ENCODE data around the gene CEMIP. TPM values are rescaled to one million over a fixed set of nuclear protein-coding genes. Genes with fewer than 3 reads are reported as not detected.

The CEMIP gene
- total and polyA plus RNA-seq, 2 of the 4 experiments (the other 2 are of a cell fraction), result 63.8 to 78.0 TPM

DNA sequence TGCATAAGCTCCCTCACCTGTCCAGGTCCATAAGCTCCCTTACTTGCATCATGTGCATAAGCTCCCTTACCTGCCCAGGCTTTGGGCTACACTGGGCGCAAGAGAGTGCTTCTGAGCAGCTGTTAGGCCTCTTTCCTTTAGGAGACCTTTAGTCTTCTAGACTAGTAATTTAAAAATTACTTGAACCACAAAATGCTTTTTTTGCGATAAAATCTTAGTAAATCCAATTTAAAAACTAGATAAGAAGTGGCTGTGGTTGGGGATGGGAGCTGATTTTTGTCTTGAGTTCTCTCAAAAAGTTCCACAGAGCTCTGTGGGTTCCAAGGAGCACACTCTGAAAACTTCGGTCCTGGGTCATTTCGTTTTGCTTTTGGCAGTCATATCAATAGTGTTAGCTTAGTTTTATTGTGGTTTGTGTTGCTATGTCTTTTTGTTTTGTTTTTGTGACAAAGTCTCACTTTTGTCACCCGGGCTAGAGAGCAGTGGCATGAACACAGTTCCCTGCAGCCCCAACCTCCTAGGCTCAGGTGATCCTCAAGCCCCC is 6.7 kb downstream of the CEMIP start:
- DNase-seq, result no peak
- H3K36me3 ChIP-seq (ENCODE audit: control insufficient read depth, insufficient read depth, low read length), result peaks cover 62% of the 10 kb centered on the region
- peaks cover 26% of the 10 kb centered on the region for H3K4me1 ChIP-seq (ENCODE audit: control insufficient read depth, insufficient read depth, low read length)
- H3K14ac ChIP-seq (replicated peaks; ENCODE audit: low read depth, low read length), result no peak overlapping the region
- H4K8ac ChIP-seq (ENCODE audit: low read depth in 2 of 2, low read length in 2 of 2), result no peak overlapping the region
- H3K4ac ChIP-seq (ENCODE audit: low read depth, low read length), result no peak overlapping the region
- intact Hi-C loops (cut with micrococcal nuclease) (no loop called here), in situ Hi-C loops (cut with MboI; ENCODE audit: low sequenced_read_pairs) (no loop called here), dilution Hi-C loops (cut with HindIII; ENCODE audit: low sequenced_read_pairs, unreplicated experiment) (no loop called here)
- H3K9me1 ChIP-seq (ENCODE audit: insufficient read depth, low read length), result peaks cover 11% of the 10 kb centered on the region
- no peak overlapping the region for H2BK120ac ChIP-seq (ENCODE audit: low read depth, low read length)
- H2AFZ ChIP-seq (replicated peaks; ENCODE audit: low read length, poor library complexity), result no peak overlapping the region
- H4K91ac ChIP-seq (ENCODE audit: insufficient read depth, low read depth, low read length), result no peak overlapping the region
- H2BK5ac ChIP-seq (ENCODE audit: low read depth, low read length, poor library complexity, severe bottlenecking), result no peak overlapping the region
- H3K9ac ChIP-seq (ENCODE audit: low read depth, low read length), result no peak overlapping the region
- ChIA-PET CTCF (interaction anchor here (0.9 to 2.3 kb wide), 4 partner anchors 9 to 698 kb away, joined by 3 to 7 read pairs (median 4); no protein-coding TSS in a partner anchor), POLR2A (ENCODE audit: unreplicated experiment) (no interaction called here)
- H3K56ac ChIP-seq (ENCODE audit: extremely low read depth, insufficient read depth, low read length), result no peak overlapping the region
- H4K20me1 ChIP-seq (ENCODE audit: insufficient read depth, low read length), result peaks cover 85% of the 10 kb centered on the region
- no peak for TF ChIP-seq CTCF (conservative IDR thresholded peaks at IDR 0.05; ENCODE audit: low read depth, low read length)
- no peak for TF ChIP-seq RCOR1 (IDR thresholded peaks at IDR 0.05; ENCODE audit: insufficient replicate concordance, low read length)
- TF ChIP-seq RAD21 (IDR thresholded peaks at IDR 0.05; ENCODE audit: low read length), result no peak
- TF ChIP-seq MAFK (IDR thresholded peaks at IDR 0.05; ENCODE audit: low read depth, low read length), result no peak
- no peak for TF ChIP-seq CHD1 (IDR thresholded peaks at IDR 0.05; ENCODE audit: low read depth, low read length)
- no peak for TF ChIP-seq CEBPB (IDR thresholded peaks at IDR 0.05; ENCODE audit: low read depth, low read length)
- TF ChIP-seq, protein P1, sequence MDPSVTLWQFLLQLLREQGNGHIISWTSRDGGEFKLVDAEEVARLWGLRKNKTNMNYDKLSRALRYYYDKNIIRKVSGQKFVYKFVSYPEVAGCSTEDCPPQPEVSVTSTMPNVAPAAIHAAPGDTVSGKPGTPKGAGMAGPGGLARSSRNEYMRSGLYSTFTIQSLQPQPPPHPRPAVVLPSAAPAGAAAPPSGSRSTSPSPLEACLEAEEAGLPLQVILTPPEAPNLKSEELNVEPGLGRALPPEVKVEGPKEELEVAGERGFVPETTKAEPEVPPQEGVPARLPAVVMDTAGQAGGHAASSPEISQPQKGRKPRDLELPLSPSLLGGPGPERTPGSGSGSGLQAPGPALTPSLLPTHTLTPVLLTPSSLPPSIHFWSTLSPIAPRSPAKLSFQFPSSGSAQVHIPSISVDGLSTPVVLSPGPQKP (IDR thresholded peaks at IDR 0.05; ENCODE audit: borderline replicate concordance, low read depth, low read length), result no peak
- no peak for TF ChIP-seq SMC3 (IDR thresholded peaks at IDR 0.05; ENCODE audit: low read depth, low read length)
- TF ChIP-seq RFX5 (IDR thresholded peaks at IDR 0.05; ENCODE audit: low read depth, low read length), result no peak
- TF ChIP-seq MXI1 (IDR thresholded peaks at IDR 0.05; ENCODE audit: borderline replicate concordance, low read depth, low read length), result no peak
- TF ChIP-seq, protein P2, sequence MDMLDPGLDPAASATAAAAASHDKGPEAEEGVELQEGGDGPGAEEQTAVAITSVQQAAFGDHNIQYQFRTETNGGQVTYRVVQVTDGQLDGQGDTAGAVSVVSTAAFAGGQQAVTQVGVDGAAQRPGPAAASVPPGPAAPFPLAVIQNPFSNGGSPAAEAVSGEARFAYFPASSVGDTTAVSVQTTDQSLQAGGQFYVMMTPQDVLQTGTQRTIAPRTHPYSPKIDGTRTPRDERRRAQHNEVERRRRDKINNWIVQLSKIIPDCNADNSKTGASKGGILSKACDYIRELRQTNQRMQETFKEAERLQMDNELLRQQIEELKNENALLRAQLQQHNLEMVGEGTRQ (IDR thresholded peaks at IDR 0.05; ENCODE audit: low read depth, low read length), result no peak
- no peak overlapping the region for H4K5ac ChIP-seq (ENCODE audit: low read depth, low read length)
- BruUV-seq (replicated peaks), result no TSS peak
- no peak overlapping the region for H3K4me3 ChIP-seq (ENCODE audit: insufficient read depth, low read depth, low read length)
- WGBS, 2 experiments (ENCODE audit: extremely low coverage in 2 of 2, insufficient read length in 1 of 2), result 60% methylated on average over 1 of the region's 5 CpGs; no CpG with 5 or more reads in 1 of the 2 experiments
- no peak overlapping the region for H3K27ac ChIP-seq (ENCODE audit: insufficient read depth, low read length)
- H2BK20ac ChIP-seq (ENCODE audit: low read depth, low read length), result no peak overlapping the region
- peak overlapping the region; percentile 43; the same call in 1 of the 2 replicates for H3K23ac ChIP-seq (ENCODE audit: low read depth, low read length)
- H3K4me2 ChIP-seq (ENCODE audit: low read depth, low read length), result no peak overlapping the region; the same call in 1 of the 2 replicates
- no peaks in the 10 kb centered on the region for H3K27me3 ChIP-seq (ENCODE audit: control insufficient read depth, insufficient read depth, low read length)
- no peak overlapping the region for H3K18ac ChIP-seq (ENCODE audit: low read depth, low read length)
- H2BK15ac ChIP-seq (ENCODE audit: low read depth, low read length), result no peak overlapping the region
- no peak for ATAC-seq (ENCODE audit: low read depth)
- H3K9me3 ChIP-seq (ENCODE audit: control insufficient read depth, insufficient read depth, low read length), result no peaks in the 10 kb centered on the region
- no peak overlapping the region for H2AK9ac ChIP-seq (replicated peaks; ENCODE audit: low read depth, low read length, poor library complexity)
- H2AK5ac ChIP-seq (ENCODE audit: low read depth, low read length), result no peak overlapping the region
- peaks cover 6 to 56% of the 10 kb centered on the region in 2 experiments; a peak in 3 of 4 replicates for H3K79me1 ChIP-seq (ENCODE audit: low read depth in 1 of 2, low read length in 2 of 2)

Data from IMR-90 (cell line).